ENCODE results near the gene C12orf42.

C12orf42 gene

GRCh38 chr12:103468837-103469236 lies 26.9 kb downstream of the C12orf42 start:
- Histone ChIP-seq H3K4me3 (ENCODE audit: low read depth, low read length) (no peak overlapping the region), H3K27me3 (ENCODE audit: insufficient read depth, low read depth, severe bottlenecking) (no peaks in the 10 kb centered on the region), H3K9me3 (ENCODE audit: severe bottlenecking) (no peaks in the 10 kb centered on the region), H3K36me3 (no peaks in the 10 kb centered on the region), H3K27ac (no peak overlapping the region)
- no peak for DNase-seq
- no peak for TF ChIP-seq CTCF (IDR thresholded peaks at IDR 0.05; ENCODE audit: low read depth, low read length)

DNA sequence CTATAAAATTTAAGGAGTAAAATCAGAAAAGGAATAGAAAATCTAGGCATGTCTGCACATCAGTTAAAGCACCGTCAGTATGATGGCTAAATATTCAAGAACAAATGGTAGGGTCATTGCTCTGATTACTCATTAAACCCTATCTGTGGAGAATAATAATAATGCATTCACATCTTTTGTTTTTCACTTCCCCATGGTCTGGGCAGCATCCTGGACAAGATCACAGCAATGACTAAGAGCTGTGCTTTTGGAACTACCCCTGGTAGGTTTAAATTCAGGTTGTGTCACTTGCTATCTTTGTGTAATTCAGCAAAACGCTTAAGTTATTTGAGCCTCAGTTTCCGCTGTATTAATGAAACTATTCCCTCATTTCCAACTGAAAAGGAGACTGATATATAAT lies 33.1 kb downstream of the C12orf42 start:
- no peak for DNase-seq
- no peak for TF ChIP-seq CTCF (IDR thresholded peaks at IDR 0.05; ENCODE audit: low read depth, low read length)

DNA sequence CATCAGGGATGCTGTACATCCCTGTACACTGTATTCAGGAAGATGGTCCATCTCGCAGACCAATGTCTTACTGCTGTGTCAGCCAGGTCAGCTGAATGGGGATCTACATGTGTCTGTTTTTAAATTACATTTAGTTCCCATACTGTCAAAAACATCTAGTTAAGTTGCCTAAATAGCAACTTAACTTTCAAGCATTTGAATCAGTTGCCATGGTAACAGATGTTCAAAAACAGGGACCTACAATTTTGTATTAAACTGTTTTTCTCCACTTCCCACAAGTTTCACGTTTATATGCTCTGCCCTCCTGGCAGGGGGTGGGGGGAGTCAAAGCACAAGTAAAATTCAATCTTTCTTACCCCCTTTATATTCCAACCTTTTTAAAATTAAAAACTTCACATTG lies 38.3 kb downstream of the C12orf42 start:
- Histone ChIP-seq H3K9me3 (ENCODE audit: severe bottlenecking) (no peaks in the 10 kb centered on the region), H3K27ac (no peak overlapping the region), H3K4me3 (ENCODE audit: low read depth, low read length) (no peak overlapping the region), H3K27me3 (ENCODE audit: insufficient read depth, low read depth, severe bottlenecking) (no peaks in the 10 kb centered on the region), H3K36me3 (no peaks in the 10 kb centered on the region)
- DNase-seq = no peak
- no peak for TF ChIP-seq CTCF (IDR thresholded peaks at IDR 0.05; ENCODE audit: low read depth, low read length)

More for the DNA sequence above, 33.1 kb downstream of the C12orf42 start:
- Histone ChIP-seq H3K27ac (no peak overlapping the region), H3K36me3 (no peaks in the 10 kb centered on the region), H3K4me3 (ENCODE audit: low read depth, low read length) (no peak overlapping the region), H3K27me3 (ENCODE audit: insufficient read depth, low read depth, severe bottlenecking) (no peaks in the 10 kb centered on the region), H3K9me3 (ENCODE audit: severe bottlenecking) (no peaks in the 10 kb centered on the region)

DNA sequence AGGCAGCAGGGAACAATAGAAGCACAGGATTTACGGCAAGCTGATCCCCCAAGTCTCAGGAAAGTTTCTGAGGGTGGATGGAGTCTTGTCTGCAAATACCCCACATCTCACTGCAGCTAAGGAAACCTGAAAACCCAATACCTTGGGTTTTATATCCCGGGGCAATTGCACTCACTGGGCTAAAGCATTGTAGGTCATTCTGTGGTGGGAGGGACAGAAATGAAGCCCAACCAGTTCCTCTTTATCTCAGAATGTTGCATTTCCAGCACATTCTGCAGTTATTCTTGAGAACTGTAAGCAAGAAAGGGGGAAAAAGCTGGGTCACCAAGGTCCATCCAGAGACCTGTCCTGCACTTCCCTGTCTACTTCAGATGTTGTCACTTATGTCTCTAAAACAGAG lies 39.8 kb downstream of the C12orf42 start:
- no peak for DNase-seq
- Histone ChIP-seq H3K36me3 (no peaks in the 10 kb centered on the region), H3K9me3 (ENCODE audit: severe bottlenecking) (no peaks in the 10 kb centered on the region), H3K27ac (no peak overlapping the region), H3K27me3 (ENCODE audit: insufficient read depth, low read depth, severe bottlenecking) (no peaks in the 10 kb centered on the region), H3K4me3 (ENCODE audit: low read depth, low read length) (no peak overlapping the region)
- no peak for TF ChIP-seq CTCF (IDR thresholded peaks at IDR 0.05; ENCODE audit: low read depth, low read length)

DNA sequence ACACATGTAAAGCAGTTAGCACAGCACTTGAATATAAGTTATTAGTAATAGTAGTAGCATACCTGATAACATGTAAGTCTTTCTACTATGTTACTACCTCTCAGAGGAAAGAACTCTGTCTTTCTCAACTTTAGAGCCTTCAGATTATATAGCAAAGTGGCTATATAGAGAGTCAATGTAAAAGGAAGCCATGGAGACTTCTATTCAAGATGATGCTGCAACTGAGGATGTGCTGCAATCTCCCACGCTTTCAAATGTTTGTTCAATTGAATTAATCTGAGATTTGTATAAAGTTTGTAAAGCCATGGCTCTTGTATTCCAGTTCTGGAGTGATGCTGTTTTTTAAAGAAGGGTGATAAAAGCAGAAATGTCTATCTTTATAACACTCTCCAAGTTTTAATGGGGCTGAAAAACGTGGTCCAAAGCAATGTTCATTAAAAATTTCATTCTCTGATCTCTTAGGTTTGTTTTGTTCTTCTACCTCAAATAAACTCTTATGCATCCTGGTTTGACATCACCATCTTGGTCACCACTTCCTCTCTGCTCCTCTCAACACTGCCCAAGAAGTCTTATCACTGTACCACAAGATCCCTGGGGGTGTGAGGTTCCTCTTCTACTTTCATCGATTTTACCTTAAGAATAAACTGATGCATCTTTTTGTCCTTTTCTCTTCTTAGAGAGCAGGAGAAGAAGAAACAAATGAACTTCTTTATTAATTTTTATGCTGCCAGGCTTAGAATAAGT lies 40.6 kb downstream of the C12orf42 start:
- Histone ChIP-seq H3K4me3 (ENCODE audit: low read depth, low read length) (no peak overlapping the region), H3K9me3 (ENCODE audit: severe bottlenecking) (no peaks in the 10 kb centered on the region), H3K27ac (no peak overlapping the region), H3K27me3 (ENCODE audit: insufficient read depth, low read depth, severe bottlenecking) (no peaks in the 10 kb centered on the region), H3K36me3 (no peaks in the 10 kb centered on the region)
- no peak for TF ChIP-seq CTCF (IDR thresholded peaks at IDR 0.05; ENCODE audit: low read depth, low read length)
- no peak for DNase-seq

- no peak overlapping the region for H3K27ac ChIP-seq
- no peaks in the 10 kb centered on the region for H3K9me3 ChIP-seq (ENCODE audit: severe bottlenecking)
- no peaks in the 10 kb centered on the region for H3K27me3 ChIP-seq (ENCODE audit: insufficient read depth, low read depth, severe bottlenecking)
- TF ChIP-seq CTCF (IDR thresholded peaks at IDR 0.05; ENCODE audit: low read depth, low read length) = no peak
- DNase-seq = no peak
- H3K4me3 ChIP-seq (ENCODE audit: low read depth, low read length) = no peak overlapping the region
- H3K36me3 ChIP-seq = no peaks in the 10 kb centered on the region
Observed at GRCh38 chr12:103444983-103445382, 50.8 kb downstream of the C12orf42 start.

Data from WERI-Rb-1 (cell line).